NCI-H2107 (cell line): ENCODE data around the gene HAP1.
A peak's percentile ranks its signal among the peaks of the same experiment; 100 is the strongest.

Experiments used
- DNase-seq: peaks from one replicate; lab custom pipeline; 2025; lab: John Stamatoyannopoulos, UW

The HAP1 gene

GRCh38 chr17:41763327-41763726 is 28.9 kb upstream of the HAP1 start:
- DNase-seq: no peak

GRCh38 chr17:41762841-41763240 is 28.4 kb upstream of the HAP1 start:
- no peak for DNase-seq

- DNase-seq: no peak
These were observed 27.9 kb upstream of the HAP1 start for GRCh38 chr17:41762391-41762790.

GRCh38 chr17:41760878-41761277 is 26.4 kb upstream of the HAP1 start:
- no peak for DNase-seq

DNA sequence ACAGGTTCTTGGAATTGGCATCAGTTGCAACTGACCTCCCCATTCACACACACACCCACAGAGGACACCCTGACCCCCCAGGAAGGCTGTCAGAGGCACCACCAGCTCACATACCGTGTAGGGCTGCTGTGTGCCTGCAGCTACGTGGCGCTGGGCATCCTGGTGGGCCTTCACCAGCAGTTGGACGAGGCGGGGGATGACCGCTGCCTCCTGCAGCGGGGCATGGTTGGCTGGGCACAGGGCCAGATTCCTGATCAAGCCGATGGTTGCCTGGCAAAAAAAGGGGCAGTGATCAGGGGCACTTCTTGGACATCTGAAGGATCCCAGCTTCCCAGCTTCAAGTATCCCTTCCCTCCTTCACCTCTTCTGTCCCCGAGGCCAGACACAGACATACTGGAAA is 24.2 kb upstream of the HAP1 start:
- DNase-seq: no peak

DNA sequence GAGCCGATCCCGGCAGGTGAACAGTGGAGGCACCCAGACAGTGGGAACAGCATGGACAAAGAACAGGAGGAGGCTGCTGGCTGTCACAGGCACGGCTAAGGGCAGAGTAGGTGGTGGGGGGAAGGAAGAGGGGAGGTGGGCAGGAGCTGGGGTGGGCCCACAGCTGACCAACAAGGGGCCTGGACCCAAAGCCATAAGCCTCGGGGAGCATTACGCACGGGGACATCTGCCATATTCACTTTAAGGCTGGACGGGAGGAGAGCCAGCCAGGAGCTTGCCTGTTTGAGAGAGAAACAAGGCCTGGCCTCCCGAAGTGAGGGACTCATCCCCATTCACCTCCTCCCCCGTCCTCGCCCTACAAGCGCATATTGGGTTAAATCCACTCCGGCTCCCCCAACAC is 19.6 kb upstream of the HAP1 start:
- no peak for DNase-seq

DNA sequence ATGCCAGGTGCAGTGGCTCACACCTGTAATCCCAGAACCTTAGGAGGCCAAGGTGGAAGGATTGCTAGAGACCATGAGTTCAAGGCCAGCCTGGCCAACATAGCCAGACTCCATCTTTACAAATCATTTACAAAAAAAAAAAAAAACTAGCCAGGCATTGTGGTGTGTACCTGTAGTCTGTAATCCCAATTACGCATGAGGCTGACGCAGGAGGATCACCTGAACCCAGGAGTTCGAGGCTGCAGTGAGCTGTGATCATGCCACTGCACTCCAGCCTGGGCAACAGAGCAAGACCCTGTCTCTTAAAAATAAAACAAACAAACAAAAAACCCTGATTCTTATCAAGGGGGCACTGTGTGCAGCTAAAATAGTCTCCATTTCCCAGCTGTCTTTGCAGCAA is 16.8 kb upstream of the HAP1 start:
- DNase-seq: no peak

DNA sequence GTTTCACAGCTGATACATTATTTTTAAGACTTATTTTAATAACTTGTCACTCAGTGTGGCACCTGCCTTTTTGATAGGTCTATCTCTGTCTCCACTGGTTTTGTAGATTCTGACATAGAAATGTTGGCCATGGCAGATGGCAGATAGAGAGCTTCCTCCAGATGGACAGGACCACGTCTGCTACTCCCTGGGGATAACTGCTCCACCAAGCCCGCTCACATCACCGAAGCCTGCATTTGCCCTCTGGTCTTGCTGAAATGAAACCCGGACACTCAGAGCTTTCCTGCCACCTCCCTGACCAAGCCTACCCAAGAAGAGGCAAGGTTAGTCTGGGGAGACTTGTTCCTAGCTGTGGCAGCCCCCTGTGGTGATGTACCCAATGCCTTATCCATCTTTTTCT is 16.4 kb upstream of the HAP1 start:
- DNase-seq: no peak

DNA sequence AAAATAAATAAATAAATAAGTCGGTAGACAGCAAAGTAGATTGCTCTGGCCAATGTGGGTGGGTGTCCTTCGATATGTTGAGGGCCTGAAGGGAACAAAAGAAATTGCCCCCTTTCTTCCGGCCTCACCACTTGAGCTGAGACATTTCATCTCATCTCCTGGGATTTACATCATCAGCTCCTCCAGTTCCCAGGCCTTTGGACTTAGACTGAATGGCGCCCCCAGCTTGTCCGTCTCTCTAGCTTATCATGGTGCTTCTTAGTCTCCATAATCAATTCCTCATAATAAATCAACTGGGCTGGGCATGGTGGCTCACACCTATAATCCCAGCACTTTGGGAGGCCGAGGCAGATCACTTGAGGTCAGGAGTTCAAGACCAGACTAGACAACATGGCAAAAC is 13.8 kb upstream of the HAP1 start:
- DNase-seq: no peak

DNA sequence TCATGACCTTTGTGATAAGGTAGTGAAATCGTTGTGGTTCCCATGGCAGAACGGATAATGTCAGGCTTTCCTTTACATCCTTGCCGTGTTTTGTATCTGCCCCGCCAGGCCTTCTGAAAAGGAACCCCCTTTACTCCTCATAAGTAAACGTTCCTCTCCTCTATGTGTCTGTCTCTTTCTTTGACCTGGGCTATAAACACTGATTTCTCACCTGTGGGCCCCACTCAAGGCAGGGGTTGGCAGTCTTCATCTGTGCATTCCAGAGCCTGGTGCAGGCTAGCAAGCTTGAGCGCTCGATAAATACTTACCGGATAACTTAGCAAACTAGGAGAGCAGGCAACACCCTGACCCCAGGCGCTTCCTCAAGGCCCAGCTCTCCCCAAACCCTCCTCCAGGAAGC is 7.3 kb upstream of the HAP1 start:
- no peak for DNase-seq

DNA sequence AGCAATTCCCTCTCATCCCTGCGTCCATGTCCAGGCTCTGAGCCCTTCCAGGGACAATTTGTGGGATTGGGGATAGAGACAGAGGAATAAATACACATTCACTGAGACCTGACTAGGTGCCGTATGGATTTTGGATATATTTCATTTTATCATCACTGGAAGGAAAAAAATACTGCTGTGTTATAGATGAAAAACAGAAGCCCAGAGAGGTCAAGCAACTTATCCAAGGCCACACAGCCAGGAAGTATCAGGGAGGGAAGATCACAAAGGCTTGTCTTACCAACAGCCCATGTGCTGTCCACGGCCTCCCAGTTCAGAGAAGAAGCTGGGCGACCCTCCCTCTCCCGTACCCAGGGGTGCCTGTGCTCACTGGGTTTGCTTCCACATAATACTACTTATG is 6.1 kb upstream of the HAP1 start:
- no peak for DNase-seq

- no peak for DNase-seq
These were observed 5.4 kb upstream of the HAP1 start for GRCh38 chr17:41739661-41740352.

DNA sequence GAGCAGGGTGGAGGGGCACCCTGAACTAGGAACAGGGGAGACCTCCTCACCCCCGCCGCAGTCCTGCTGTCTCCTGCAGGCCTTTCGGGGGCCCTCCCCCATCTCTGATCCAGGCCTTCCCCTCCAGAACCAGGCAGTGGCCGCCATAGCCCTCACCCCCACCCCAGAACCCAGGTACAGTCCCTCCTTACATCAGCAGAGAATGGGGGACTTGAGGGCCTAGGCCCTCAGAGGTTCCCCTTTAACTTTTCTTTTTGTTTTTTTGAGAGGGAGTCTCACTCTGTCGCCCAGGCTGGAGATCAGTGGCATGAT is 4.3 kb upstream of the HAP1 start:
- no peak for DNase-seq

DNA sequence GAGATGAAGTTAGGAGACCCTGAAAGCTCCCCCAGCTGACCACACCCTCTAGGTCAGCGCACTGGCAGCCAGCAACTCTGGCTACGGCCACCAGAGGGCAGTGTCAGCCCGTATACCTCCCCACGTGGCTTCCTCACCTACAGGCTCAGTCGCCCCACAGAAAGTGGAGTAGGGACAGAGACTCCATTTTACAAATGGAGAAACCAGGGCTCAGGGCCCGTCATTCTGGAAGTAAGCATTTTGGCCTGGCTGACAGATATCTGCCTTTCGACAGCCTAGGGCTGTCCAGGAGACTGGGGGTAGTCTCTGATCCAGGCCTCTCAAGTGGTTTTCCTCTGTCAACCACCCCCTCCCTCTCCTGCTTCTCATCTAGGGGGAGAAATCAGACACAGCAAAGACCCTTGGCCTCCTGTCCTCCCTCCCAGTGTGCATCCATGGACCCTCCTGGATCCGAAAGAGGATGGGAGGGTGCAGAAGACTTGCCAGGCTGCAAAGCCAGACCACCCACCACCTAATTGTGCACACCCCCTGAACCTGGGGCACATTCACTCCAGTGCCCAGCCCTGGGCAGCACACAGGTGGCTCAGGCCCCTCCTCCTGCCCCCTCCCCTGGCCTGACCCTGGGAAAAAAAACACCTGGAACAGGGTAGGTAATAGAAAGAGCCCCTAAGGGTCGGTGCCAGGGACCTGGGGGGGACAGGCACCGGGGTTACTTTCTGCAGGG is 3.8 kb upstream of the HAP1 start:
- peak; percentile 57 for DNase-seq

GRCh38 chr17:41737680-41738023 is 3.2 kb upstream of the HAP1 start:
- DNase-seq: no peak

- no peak for DNase-seq
These were observed 2.7 kb upstream of the HAP1 start for GRCh38 chr17:41736983-41737679.

DNA sequence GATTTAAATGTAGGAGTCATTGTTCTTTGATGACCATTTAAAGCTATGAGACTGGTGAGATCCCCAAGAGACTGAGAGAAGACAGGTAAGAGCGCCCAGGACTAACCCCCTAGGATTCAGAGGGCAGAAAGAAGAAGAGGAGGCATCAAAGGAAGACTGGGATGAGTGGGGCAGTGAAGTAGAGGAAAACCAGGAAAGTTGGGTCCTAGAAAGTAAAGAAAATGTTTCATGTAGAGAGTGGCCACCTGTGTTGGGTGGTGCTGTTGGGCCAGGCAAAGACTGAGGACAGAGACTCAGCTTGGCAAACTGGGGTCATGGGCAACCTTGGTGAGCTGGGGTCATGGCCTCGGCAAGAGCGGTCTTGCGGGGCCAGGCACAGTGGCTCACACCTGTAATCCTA is 1.3 kb upstream of the HAP1 start:
- no peak for DNase-seq

GRCh38 chr17:41734949-41735313 is 488 bp upstream of the HAP1 start:
- no peak for DNase-seq

- DNase-seq: no peak
These were observed 900 bp downstream of the HAP1 start for GRCh38 chr17:41733348-41734138.

DNA sequence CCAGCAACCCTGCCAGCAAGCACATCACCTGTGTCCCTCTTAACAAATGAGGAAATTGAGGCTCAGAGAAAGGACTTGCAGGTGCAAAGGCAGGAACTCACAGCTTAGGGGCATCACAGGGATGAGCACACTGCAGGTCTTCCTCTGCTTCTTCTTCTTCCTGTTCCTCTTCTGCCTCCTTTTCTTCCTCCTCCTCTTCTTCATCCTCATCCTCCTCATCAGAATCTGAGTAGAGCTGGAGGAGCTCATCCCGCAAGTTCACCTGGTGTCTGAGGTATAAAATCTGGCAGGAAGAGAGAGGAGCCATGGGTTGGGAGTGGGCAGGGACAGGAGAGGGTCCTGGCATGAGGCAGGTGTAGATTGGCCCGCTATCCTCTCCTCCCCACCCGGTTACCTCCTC is 2.6 kb downstream of the HAP1 start:
- no peak for DNase-seq

DNA sequence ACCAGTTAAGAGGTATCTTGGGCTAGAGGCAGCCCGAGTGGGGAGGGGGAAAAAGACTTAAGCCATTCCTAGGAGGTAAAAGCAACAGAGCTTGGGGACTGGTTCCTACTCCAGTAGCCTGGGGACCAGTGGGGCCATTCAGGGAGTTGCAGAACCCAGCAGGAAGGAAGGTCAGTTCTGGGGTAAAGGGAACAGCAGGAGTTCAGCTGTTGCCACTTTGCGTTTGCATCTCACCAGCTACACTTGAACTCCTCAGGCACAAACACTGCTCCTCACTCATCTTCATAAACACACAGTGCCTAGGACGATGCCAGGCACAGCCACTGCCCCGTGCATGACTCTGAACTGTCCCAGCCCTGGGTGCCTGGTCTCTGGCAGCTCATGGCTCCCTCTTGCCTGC is 4.0 kb downstream of the HAP1 start:
- no peak for DNase-seq

DNA sequence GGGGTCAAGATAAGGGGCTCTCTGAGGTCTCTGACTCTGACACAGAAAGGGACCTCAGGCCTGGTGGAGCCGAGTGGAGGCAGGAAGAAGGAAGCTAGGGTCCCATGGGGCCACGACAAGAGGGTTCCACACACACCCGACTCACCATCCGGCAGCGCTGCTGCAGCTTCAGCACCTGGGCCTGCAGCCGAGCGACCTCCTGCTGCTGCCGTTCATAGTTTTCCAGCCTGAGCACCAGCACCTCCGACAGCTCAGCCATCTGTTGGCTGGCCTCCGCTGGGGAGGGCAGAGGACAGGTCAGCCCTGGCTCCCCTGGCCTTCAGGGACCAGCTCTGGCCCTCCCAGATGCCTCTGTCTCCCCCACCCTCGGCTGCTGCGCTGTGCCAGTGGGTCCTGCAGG is 6.4 kb downstream of the HAP1 start:
- no peak for DNase-seq

GRCh38 chr17:41725134-41725533 is 9.3 kb downstream of the HAP1 start:
- no peak for DNase-seq
